Nephron progenitor cell (in vitro differentiated cells): ENCODE measurements around the gene PODNL1.

Experiments
- DNase-seq: peaks from one replicate; pipeline ENCODE4 v3.0.0; 2021
- H3K27ac Mint-ChIP-seq: 2 replicates; pipeline ENCODE4 v1.8.0; 2021; ENCODE audit warnings: mild to moderate bottlenecking, moderate library complexity, mixed read lengths
- H3K27me3 Mint-ChIP-seq: 2 replicates; pipeline ENCODE4 v1.8.0; 2021; ENCODE audit warnings: mild to moderate bottlenecking, low read depth, mixed read lengths; ENCODE audit not compliant: poor library complexity
- H3K36me3 Mint-ChIP-seq: 2 replicates; pipeline ENCODE4 v1.8.0; 2021; ENCODE audit warnings: low read depth, mixed read lengths
- H3K4me1 Mint-ChIP-seq: 2 replicates; pipeline ENCODE4 v1.8.0; 2021; ENCODE audit warnings: mixed read lengths
- H3K4me3 Mint-ChIP-seq: 2 replicates; pipeline ENCODE4 v1.8.0; 2021; ENCODE audit warnings: mild to moderate bottlenecking, moderate library complexity, mixed read lengths
- H3K9me3 Mint-ChIP-seq: 2 replicates; pipeline ENCODE4 v1.8.0; 2021; ENCODE audit warnings: mild to moderate bottlenecking, moderate library complexity, mixed read lengths
- TF ChIP-seq, protein P1 (sequence below): fragments of 200-600 bp; sonication (generic); IDR thresholded peaks from 2 replicates; pipeline ENCODE4 v1.5.0; 2021; ENCODE audit warnings: antibody characterized with exemption

PODNL1 gene

GRCh38 chr19:13951043-13951442, 12.8 kb upstream of the PODNL1 start:
- no peak for DNase-seq
- H3K9me3 Mint-ChIP-seq, result no peaks in the 10 kb centered on the region
- H3K27me3 Mint-ChIP-seq, result peaks cover 18% of the 10 kb centered on the region
- no peak overlapping the region for H3K4me3 Mint-ChIP-seq
- peaks cover 15% of the 10 kb centered on the region for H3K4me1 Mint-ChIP-seq
- TF ChIP-seq, protein P1, sequence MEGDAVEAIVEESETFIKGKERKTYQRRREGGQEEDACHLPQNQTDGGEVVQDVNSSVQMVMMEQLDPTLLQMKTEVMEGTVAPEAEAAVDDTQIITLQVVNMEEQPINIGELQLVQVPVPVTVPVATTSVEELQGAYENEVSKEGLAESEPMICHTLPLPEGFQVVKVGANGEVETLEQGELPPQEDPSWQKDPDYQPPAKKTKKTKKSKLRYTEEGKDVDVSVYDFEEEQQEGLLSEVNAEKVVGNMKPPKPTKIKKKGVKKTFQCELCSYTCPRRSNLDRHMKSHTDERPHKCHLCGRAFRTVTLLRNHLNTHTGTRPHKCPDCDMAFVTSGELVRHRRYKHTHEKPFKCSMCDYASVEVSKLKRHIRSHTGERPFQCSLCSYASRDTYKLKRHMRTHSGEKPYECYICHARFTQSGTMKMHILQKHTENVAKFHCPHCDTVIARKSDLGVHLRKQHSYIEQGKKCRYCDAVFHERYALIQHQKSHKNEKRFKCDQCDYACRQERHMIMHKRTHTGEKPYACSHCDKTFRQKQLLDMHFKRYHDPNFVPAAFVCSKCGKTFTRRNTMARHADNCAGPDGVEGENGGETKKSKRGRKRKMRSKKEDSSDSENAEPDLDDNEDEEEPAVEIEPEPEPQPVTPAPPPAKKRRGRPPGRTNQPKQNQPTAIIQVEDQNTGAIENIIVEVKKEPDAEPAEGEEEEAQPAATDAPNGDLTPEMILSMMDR, result no peak
- H3K36me3 Mint-ChIP-seq, result peaks cover 5% of the 10 kb centered on the region
- no peak overlapping the region for H3K27ac Mint-ChIP-seq

DNA sequence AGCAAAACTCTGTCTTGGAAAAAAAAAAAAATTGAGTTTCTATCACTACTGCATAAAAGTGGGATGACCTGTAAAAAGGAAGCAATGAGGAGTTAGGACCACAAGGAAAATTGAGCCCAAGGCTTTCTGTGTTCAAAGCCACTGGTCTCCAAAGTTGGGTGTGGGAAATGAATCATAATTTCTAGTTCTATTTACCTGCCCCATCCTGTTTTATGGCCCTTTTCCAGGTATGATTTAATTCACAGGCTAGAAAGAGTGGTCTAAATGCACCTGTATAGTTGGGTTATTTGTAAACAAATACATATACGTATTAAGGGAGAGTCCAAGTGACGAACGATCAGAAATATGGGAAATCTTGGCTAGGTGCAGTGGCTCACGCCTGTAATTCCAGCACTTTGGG, 8.2 kb upstream of the PODNL1 start:
- H3K9me3 Mint-ChIP-seq, result no peaks in the 10 kb centered on the region
- DNase-seq, result no peak
- H3K27me3 Mint-ChIP-seq, result peaks cover 17% of the 10 kb centered on the region
- TF ChIP-seq, protein P1, result no peak
- no peak overlapping the region for H3K4me3 Mint-ChIP-seq
- H3K27ac Mint-ChIP-seq, result no peak overlapping the region
- no peaks in the 10 kb centered on the region for H3K4me1 Mint-ChIP-seq
- no peaks in the 10 kb centered on the region for H3K36me3 Mint-ChIP-seq

GRCh38 chr19:13942023-13942684, 3.9 kb upstream of the PODNL1 start:
- DNase-seq, result no peak
- no peaks in the 10 kb centered on the region for H3K36me3 Mint-ChIP-seq
- H3K9me3 Mint-ChIP-seq, result no peaks in the 10 kb centered on the region
- TF ChIP-seq, protein P1, result no peak
- H3K4me3 Mint-ChIP-seq, result no peak overlapping the region
- H3K27me3 Mint-ChIP-seq, result peaks cover 36% of the 10 kb centered on the region
- H3K4me1 Mint-ChIP-seq, result peaks cover 5% of the 10 kb centered on the region
- H3K27ac Mint-ChIP-seq, result no peak overlapping the region

- Mint-ChIP-seq H3K27ac (peak overlapping the region; percentile 26), H3K9me3 (no peaks in the 10 kb centered on the region), H3K27me3 (peaks cover 32% of the 10 kb centered on the region), H3K36me3 (no peaks in the 10 kb centered on the region), H3K4me3 (peak overlapping the region; percentile 65), H3K4me1 (peaks cover 35% of the 10 kb centered on the region)
- TF ChIP-seq, protein P1, result no peak
- DNase-seq, result peak; percentile 56
Measured at GRCh38 chr19:13937479-13938300, 527 bp downstream of the PODNL1 start.

DNA sequence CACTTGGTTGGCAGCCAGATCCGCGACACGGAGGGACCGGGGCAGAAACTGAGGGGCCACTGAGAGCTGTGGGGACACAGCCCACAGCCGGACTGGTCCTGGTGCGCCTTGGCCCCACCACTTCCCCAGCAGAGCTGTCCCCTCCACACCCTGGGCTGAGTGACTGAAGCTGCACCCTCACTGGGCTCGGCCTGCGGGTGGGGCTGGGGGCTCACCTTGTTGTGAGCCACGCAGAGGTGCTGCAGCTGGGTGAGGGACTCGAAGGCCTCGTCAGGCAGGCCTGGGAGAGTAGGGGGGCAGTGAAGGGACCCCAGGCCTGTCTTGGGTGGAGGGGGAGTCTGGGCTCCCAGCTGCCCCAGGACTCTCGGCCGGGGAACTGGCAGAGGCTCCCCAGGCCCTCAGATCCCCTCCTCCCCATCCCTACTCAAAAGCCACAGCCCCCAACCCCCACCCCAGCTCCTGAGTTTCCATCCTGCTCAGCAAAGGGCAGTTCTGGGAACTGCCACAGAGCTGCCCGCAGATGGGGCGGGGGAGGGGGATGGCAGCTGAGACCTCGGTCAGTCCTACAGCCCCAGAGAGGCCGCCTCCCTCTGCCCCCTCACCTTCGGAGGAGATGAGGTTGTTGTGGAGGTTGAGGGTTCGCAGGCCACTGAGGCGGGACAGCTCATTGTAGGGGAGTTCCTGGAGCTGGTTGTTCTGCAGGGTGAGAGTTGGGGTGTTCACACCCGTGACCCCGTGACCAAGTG, 2.3 kb downstream of the PODNL1 start:
- H3K27ac Mint-ChIP-seq, result no peak overlapping the region
- peak overlapping the region; percentile 49 for H3K4me3 Mint-ChIP-seq
- TF ChIP-seq, protein P1, result no peak
- H3K9me3 Mint-ChIP-seq, result no peaks in the 10 kb centered on the region
- DNase-seq, result peak; percentile 58
- H3K36me3 Mint-ChIP-seq, result no peaks in the 10 kb centered on the region
- H3K4me1 Mint-ChIP-seq, result peaks cover 35% of the 10 kb centered on the region
- peaks cover 27% of the 10 kb centered on the region for H3K27me3 Mint-ChIP-seq
